Esophagus muscularis mucosa (tissue), 4 donors: ENCODE results near the gene PHF21A. TPM values are rescaled to one million over a fixed set of nuclear protein-coding genes. Genes with fewer than 3 reads are reported as not detected.

Source experiments
- DNase-seq: peaks from one replicate; pipeline ENCODE4 v3.0.0-alpha.2; 2017; ENCODE audit errors: extremely low spot score
- H3K27ac ChIP-seq, 4 donors: fragments of 200-600 bp; sonication (generic); replicated peaks in 1 of 4; 1 replicate in 3 of 4; 2 replicates in 1 of 4; pipeline ENCODE4 v1.5.1; 2016 to 2019; ENCODE audit warnings: mild to moderate bottlenecking in 1 of 4
- H3K27me3 ChIP-seq, 4 donors: fragments of 200-600 bp; sonication (generic); one replicate each; pipeline versions ENCODE4 v1.5.1 to v1.6.0; 2016 to 2019
- H3K36me3 ChIP-seq, 4 donors: fragments of 200-600 bp; sonication (generic); one replicate each; pipeline ENCODE4 v1.5.1; 2016 to 2019
- H3K4me1 ChIP-seq, 4 donors: fragments of 200-600 bp; sonication (generic); one replicate each; pipeline ENCODE4 v1.5.1; 2016 to 2019
- H3K4me3 ChIP-seq, 4 donors: fragments of 200-600 bp; sonication (generic); 1 replicate in 2 of 4; 2 replicates in 2 of 4; pipeline ENCODE4 v1.5.1; 2016 to 2019; ENCODE audit warnings: mild to moderate bottlenecking in 4 of 4, moderate library complexity in 1 of 4
- H3K9me3 ChIP-seq, 4 donors: fragments of 200-600 bp; sonication (generic); 1 replicate in 3 of 4; 2 replicates in 1 of 4; pipeline ENCODE4 v1.5.1; 2016 to 2019
- CTCF ChIP-seq, 3 experiments: fragments of 200-600 bp in 2 of 3; fragments of 450-650 bp in 1 of 3; sonication (generic) in 2 of 3; IDR thresholded peaks; one replicate each; pipeline ENCODE4 v1.5.1; 2017 to 2019; ENCODE audit warnings: antibody characterized with exemption in 3 of 3, mild to moderate bottlenecking in 2 of 3, moderate library complexity in 1 of 3
- EP300 ChIP-seq: sonication (generic); formaldehyde crosslinking; IDR thresholded peaks from one replicate; pipeline ENCODE4 v1.6.1; 2017; ENCODE audit warnings: antibody characterized with exemption
- POLR2A ChIP-seq: fragments of 450-650 bp; IDR thresholded peaks from one replicate; pipeline ENCODE4 v1.6.1; 2017; ENCODE audit warnings: antibody characterized with exemption, moderate library complexity, mild to moderate bottlenecking, low read depth
- POLR2AphosphoS5 ChIP-seq, 2 donors: sonication (generic); formaldehyde crosslinking; IDR thresholded peaks; one replicate each; pipeline ENCODE4 v1.6.1; 2017; ENCODE audit warnings: antibody characterized with exemption in 2 of 2
- WGBS: methylation state at CpG from one replicate; pipeline ENCODE4 v1.1.5; 2018; 5-methylcytosine and 5-hydroxymethylcytosine counted together
- intact Hi-C: fragments of 100-400 bp; cut with DNase I; formaldehyde crosslinking; loops from one replicate; pipeline ENCODE4 v1.15.1; 2023
- total RNA-seq, 4 donors: library from RNA; depleted of rRNA; stranded (reverse); fragments of >200 nt; gene quantifications; one replicate each; pipeline versions ENCODE4 v1.1.0 to v1.2.1, GENCODE V29; 2016

The PHF21A gene
- total RNA-seq, 4 donors from 2014 or later, result 31.8 to 47.8 (median 36.1) TPM

GRCh38 chr11:45928535-45929215 is 192.6 kb downstream of the PHF21A start:
- Histone ChIP-seq H3K9me3 (no peaks in the 10 kb centered on the region), H3K27ac (no peak overlapping the region), H3K4me1 (peaks cover 0 to 6% (median 2%) of the 10 kb centered on the region in 4 donors), H3K36me3 (peaks cover 9 to 40% (median 21%) of the 10 kb centered on the region in 4 donors), H3K27me3 (peaks cover 0 to 34% (median 0%) of the 10 kb centered on the region in 4 donors), H3K4me3 (no peak overlapping the region)
- 75% methylated on average over 13 of the region's 13 CpGs for WGBS
- intact Hi-C loops, result no loop called here
- DNase-seq, result no peak
- TF ChIP-seq POLR2A (no peak), POLR2AphosphoS5 (IDR thresholded peaks at IDR 0.05) (no peak), CTCF (IDR thresholded peaks at IDR 0.05) (no peak), EP300 (no peak)

GRCh38 chr11:45927684-45928413 is 193.4 kb downstream of the PHF21A start:
- DNase-seq, result no peak
- peaks cover under 1 to 32% (median 13%) of the 10 kb centered on the region in 4 donors for H3K36me3 ChIP-seq
- peaks cover 6 to 13% (median 6%) of the 10 kb centered on the region in 4 donors for H3K4me1 ChIP-seq
- 93% methylated on average over 20 of the region's 27 CpGs for WGBS
- no peaks in the 10 kb centered on the region for H3K9me3 ChIP-seq
- intact Hi-C loops, result no loop called here
- H3K4me3 ChIP-seq, result no peak overlapping the region
- TF ChIP-seq EP300, result no peak
- no peak for TF ChIP-seq POLR2AphosphoS5 (IDR thresholded peaks at IDR 0.05)
- TF ChIP-seq POLR2A, result no peak
- H3K27ac ChIP-seq, result no peak overlapping the region
- H3K27me3 ChIP-seq, result peaks cover 0 to 41% (median 7%) of the 10 kb centered on the region in 4 donors

- H3K27ac ChIP-seq, result no peak overlapping the region
- intact Hi-C loops, result no loop called here
- peaks cover 11 to 19% (median 11%) of the 10 kb centered on the region in 4 donors for H3K4me1 ChIP-seq
- no peak overlapping the region for H3K4me3 ChIP-seq
- no peak for DNase-seq
- no peak for TF ChIP-seq CTCF (IDR thresholded peaks at IDR 0.05)
- no peak for TF ChIP-seq EP300
- no peak for TF ChIP-seq POLR2A
- no peak for TF ChIP-seq POLR2AphosphoS5 (IDR thresholded peaks at IDR 0.05)
- no peaks in the 10 kb centered on the region for H3K9me3 ChIP-seq
- H3K36me3 ChIP-seq, result peaks cover 0 to 27% (median 10%) of the 10 kb centered on the region in 4 donors
- 75% methylated on average over 12 of the region's 15 CpGs for WGBS
- H3K27me3 ChIP-seq, result peaks cover 0 to 47% (median 12%) of the 10 kb centered on the region in 4 donors
Observed at GRCh38 chr11:45927332-45927683, 193.9 kb downstream of the PHF21A start.

GRCh38 chr11:45926536-45927331 is 194.5 kb downstream of the PHF21A start:
- Histone ChIP-seq H3K9me3 (no peaks in the 10 kb centered on the region), H3K36me3 (peaks cover 0 to 21% (median 4%) of the 10 kb centered on the region in 4 donors), H3K27ac (no peak overlapping the region), H3K4me1 (peaks cover 15 to 24% (median 17%) of the 10 kb centered on the region in 4 donors), H3K27me3 (peaks cover 0 to 53% (median 16%) of the 10 kb centered on the region in 4 donors), H3K4me3 (no peak overlapping the region)
- 93% methylated on average over 11 of the region's 12 CpGs for WGBS
- TF ChIP-seq EP300, result no peak
- no peak for TF ChIP-seq CTCF (IDR thresholded peaks at IDR 0.05)
- TF ChIP-seq POLR2A, result no peak
- no peak for DNase-seq
- intact Hi-C loops, result no loop called here
